GM21723 (cell line): ENCODE results near the gene DNASE1.
"Not testable (repeated sequence)": the region's sequence is repeated elsewhere in the genome, so short reads cannot be mapped to it uniquely, and the experiment has no call there.

Source experiments
- ATAC-seq: cut with Tn5 transposase; IDR thresholded peaks from one replicate; pipeline ENCODE4 v1.9.1; 2021; ENCODE audit warnings: mild to moderate bottlenecking, moderate library complexity; ENCODE audit not compliant: unreplicated experiment

Gene DNASE1

GRCh38 chr16:3640632-3641501, 13.6 kb upstream of the DNASE1 start:
- no peak for ATAC-seq

GRCh38 chr16:3641801-3642396, 12.6 kb upstream of the DNASE1 start:
- no peak for ATAC-seq

GRCh38 chr16:3642397-3643094, 11.9 kb upstream of the DNASE1 start:
- ATAC-seq, result no peak

DNA sequence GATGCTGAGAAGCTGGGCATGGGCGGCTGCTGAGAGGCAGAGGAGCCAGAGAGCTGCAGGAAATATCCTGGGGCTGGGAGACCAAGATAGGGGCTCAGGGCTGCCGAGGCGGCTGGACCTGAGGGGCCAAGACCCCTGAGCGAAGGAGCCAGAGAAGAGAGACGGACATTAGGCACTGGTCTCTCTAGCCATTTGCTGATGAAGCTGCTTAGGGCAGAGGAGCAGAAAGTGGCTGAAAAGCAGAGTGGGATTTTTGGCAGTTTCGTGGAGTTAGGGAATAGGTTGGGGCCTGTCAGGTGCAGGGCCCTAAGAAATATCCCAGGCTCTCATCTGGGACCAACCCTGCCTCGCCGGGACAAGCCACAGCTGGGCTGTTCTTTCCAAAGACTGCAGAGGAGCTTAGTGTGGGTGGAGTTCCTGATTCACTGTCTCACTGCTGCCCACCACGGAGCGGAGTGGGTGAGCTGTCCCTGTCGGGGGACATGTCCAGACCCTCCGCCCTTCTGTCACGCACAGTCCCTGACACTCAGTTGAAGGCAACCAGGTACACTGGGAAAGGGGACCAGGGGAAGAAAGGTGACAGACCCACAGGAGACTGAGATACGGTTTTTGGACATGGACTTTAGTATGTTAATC, 11.3 kb upstream of the DNASE1 start:
- no peak for ATAC-seq

DNA sequence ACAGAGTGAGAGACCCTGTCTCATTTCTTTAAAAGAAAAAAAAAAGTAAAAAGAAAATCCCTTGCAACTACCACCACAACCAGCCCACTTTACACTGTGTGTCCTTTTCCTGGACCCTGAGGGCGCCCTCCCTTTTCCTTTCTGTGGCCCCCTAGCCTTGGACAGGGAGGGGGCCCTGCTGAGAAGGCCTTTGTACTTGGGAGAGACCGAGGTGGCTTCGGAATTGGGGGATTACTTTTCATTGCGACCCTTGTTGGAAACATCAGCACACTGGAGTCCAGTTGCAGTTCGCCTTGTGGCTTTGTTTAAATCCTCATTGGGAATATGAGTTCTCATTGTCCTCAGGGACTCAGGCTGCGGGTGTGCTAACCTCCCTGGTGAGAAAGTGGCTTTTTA, 9.4 kb upstream of the DNASE1 start:
- ATAC-seq, result no peak

- no peak for ATAC-seq
Measured at GRCh38 chr16:3645504-3646347, 8.8 kb upstream of the DNASE1 start.

- no peak for ATAC-seq
Measured at GRCh38 chr16:3646348-3646920, 8.1 kb upstream of the DNASE1 start.

- no peak for ATAC-seq
Measured at GRCh38 chr16:3650631-3651265, 3.7 kb upstream of the DNASE1 start.

GRCh38 chr16:3651461-3652372, 2.8 kb upstream of the DNASE1 start:
- ATAC-seq, result no peak

DNA sequence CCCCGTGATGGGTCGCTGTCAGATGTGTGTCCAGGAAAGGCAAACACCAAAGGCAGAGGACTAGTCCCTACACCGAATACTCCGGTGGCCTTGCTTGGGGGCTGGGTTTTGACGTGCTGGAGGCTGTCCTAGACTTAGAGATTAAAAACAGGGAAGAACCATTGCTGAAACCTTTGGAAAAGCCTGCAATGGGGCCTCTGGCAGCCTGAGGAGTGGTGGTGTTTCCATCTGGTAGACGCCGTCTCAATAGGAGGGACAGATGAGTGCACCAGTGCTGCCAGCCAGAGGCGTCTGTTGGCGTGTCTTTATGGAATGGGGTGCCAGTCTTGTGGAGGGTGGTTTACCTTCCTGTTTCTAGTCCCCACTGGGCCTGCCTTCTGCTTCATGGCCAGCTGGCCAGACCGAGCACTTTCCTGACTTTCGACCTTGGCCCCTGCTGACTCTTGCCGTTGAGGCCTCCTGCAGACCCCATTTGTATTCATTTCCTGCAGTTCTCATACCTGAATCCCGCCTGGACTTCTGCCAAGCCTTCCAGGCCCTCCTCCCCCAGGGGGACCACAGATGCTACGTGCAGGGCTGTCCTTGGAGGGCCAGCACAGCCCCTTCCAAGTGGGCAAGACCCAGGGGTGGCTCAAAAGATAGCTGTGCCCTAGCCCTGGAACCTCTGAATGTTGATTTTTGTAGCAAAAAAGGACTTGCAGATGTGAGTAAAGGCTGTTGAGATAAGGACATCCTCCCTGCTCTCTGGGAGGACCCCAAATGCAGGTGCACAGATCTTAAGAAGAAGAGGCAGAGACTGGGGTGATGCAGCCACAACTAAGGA, 1.9 kb upstream of the DNASE1 start:
- ATAC-seq, result no peak

DNA sequence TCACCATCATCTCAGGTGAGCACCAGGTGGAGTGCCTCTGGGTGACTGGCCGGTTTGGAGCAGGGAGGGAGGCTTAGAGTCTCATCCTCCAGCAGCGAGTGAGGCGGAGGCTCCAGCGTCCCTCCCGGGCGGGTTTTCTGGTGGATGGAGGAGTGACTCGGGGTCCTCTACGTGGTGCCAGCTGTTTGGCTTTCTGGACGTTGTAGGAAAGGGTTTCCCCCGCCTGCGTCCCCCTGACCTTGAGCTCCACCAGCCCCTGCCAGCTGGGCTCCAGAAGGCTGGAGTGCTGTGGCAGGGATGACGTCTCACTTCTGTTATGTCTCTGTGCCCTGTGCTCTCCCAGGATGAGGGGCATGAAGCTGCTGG, 522 bp downstream of the DNASE1 start:
- no peak for ATAC-seq

GRCh38 chr16:3655396-3656159, 1.1 kb downstream of the DNASE1 start:
- no peak for ATAC-seq

- ATAC-seq, result not testable (repeated sequence)
Measured at GRCh38 chr16:3656160-3656490, 1.6 kb downstream of the DNASE1 start.

DNA sequence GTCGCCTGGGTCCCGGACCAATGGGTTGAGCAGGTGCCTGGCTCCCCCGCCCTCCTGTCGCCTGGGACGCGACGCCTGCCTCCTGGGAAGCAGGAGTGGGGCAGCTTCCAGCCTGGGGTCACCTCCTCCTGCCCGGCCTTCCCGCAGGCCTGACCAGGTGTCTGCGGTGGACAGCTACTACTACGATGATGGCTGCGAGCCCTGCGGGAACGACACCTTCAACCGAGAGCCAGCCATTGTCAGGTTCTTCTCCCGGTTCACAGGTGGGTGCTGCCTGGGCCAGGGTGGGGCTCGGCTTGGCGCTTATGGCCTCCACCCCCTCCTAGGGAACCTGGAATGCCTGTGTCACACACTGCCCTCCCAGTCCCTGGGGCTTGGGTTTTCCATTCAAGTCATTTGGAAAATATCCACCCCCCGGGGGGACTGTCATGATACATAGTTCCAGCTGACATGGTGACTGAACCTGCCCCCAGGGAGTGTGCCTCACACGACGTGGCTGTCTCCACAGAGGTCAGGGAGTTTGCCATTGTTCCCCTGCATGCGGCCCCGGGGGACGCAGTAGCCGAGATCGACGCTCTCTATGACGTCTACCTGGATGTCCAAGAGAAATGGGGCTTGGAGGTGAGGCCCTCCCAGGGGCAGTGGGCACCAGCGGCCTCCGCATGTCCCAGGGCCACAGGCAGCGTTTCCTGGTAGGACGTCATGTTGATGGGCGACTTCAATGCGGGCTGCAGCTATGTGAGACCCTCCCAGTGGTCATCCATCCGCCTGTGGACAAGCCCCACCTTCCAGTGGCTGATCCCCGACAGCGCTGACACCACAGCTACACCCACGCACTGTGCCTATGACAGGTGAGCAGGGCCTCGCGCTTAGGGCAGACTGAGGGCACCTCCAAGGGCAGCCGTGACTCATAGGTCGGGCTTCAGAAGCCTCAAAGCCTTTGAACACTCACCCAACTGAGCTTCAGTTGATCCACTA, 2.3 kb downstream of the DNASE1 start:
- ATAC-seq, result no peak

- no peak for ATAC-seq
Measured at GRCh38 chr16:3659251-3659650, 4.8 kb downstream of the DNASE1 start.

- no peak for ATAC-seq
Measured at GRCh38 chr16:3661311-3661710, 6.8 kb downstream of the DNASE1 start.
